HT1080 (cell line): ENCODE measurements around the gene LEMD1. TPM values are rescaled to one million over a fixed set of nuclear protein-coding genes. Genes with fewer than 3 reads are reported as not detected.

Experiments
- DNase-seq: peaks from one replicate; pipeline ENCODE4 v3.0.0-alpha.2; 2015; ENCODE audit warnings: low read depth
- total RNA-seq: library from RNA; depleted of rRNA; stranded (reverse); fragments of >200 nt; shearing (Covaris generic); gene quantifications from 2 replicates; pipeline ENCODE4 v1.2.3, GENCODE V29; 2014

The LEMD1 gene
- total RNA-seq, 1 experiment from 2014 or later: not detected

DNA sequence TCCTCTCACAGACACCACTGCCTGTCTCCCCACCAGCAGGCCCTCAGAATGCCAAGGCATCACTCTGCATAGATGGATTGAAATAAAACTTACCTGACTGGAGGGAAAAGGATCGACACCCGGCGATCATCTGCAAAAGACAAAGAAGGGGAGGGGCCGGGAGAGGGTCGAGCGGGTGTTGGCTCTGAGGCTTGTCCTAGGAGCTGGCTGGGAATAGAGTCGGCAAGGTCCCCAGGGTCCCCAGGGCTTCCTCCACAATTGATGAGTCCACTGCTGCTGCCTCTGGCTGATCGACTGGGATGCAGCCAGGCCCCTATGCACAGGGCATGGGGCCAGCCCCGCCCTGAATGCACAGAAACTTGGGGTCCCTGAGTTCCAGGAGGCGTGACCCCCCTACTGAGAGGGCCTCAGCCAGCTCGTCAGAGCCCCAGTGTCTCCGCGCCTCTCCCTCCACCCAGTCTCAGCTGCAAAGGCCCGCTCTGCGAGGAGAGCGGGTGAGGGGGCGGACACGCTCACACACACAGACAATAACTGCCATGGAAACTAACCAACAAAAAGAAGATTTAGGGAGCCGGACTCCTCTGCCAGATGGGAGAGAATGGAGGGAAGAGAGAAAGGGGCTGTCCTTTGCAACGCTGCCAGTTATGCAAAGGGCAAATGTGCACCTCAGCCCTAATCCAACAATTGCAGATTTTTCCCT lies 65.3 kb downstream of the LEMD1 start, which contains the start of gene KLHDC8A:
TSS of gene KLHDC8A (minus strand) at position 483 of the 700 bp plus-strand sequence. CDS start 13,318 bp downstream, outside the sequence.
- no peak for DNase-seq

DNA sequence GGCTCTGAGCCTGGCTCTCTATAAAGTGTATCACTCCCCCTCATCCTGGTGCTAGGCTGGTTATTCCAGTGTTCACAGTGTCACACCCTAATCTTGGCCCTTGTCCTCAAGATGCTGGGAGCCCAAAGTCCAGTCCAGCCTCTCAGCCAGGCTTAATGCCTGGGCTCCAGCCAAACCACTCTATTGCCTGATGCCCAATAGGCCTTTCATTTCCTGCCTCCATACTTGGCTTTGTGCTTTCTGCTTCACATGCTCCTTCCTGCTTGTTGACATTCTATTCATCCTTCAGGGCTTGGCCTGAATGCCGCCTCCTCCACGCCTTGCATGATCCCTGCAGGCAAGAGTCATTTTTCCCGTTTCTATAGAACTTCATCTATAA lies 66.8 kb downstream of the LEMD1 start:
- DNase-seq: peak; percentile 25

DNA sequence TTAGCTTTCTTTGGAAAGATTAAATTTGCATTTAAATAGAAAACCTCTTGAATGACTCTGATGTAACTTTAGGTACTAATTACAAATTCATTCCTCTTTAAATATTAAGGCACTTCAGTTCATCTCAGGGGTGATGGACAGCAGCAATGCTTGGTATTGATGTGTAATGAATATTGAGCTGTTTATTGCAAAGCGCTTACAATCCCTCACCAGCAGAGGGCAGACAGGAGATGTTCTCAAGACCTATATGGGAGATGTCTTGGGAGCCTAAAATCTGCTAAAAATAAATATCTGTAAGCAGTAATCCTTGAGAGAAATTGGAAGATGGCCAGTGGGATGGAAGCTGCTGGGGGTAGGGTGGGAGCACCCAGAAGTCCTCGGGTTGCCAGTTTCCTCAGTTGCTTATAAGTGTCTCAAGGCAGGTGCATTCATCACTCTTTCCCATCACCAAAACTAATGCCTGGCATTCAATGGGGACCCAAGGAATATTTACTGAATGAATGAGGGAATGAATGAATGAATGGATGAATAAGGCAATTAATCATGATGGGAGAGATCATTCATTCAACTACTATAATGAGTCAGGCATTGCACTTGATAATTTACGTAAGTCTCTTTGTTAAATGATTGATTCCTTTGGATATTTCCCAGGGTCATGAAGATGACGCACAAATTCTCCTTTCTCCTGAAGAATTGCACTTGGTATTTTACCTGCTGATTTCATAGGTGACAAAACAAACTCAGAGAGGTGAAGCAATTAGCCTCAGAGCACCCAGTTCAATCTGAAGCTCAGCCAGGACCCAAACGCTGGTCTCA lies 67.4 kb downstream of the LEMD1 start:
- DNase-seq: peak; percentile 30

DNA sequence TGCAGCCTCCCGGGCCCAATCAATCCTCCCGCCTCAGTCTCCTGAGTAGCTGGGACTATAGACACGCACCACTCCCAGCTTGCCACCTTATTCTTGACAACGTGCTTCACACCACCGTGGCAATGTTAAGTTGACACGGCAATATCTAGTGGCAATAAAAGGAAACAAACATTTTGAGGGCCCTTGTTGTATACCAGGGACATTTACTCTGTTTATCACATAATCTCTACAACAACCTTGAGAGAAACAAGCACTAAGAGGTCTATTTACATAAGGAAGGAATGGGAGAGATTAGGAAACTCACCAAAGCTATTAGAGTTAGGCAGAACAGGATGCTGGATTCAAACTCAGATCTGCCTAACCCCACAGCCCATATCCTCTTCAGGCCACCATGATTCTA lies 68.2 kb downstream of the LEMD1 start:
- no peak for DNase-seq

DNA sequence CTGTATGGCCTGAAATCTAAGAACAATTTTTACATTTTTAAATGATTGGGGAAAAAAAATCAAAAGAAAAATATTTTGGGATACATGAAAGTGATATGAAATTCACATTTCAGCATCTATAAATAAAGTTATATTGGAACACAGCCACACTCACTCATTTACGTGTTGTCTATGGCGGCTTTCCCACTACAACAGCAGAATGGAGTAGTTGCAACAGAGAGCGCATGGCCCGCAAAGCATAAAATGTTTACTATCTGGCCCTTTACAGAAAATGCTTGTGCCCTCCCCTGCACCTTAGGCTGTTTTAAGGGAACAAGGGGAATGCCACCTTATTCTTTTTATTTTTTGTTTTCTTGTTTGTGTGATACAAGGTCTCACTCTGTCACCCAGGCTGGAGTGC lies 68.7 kb downstream of the LEMD1 start:
- no peak for DNase-seq

DNA sequence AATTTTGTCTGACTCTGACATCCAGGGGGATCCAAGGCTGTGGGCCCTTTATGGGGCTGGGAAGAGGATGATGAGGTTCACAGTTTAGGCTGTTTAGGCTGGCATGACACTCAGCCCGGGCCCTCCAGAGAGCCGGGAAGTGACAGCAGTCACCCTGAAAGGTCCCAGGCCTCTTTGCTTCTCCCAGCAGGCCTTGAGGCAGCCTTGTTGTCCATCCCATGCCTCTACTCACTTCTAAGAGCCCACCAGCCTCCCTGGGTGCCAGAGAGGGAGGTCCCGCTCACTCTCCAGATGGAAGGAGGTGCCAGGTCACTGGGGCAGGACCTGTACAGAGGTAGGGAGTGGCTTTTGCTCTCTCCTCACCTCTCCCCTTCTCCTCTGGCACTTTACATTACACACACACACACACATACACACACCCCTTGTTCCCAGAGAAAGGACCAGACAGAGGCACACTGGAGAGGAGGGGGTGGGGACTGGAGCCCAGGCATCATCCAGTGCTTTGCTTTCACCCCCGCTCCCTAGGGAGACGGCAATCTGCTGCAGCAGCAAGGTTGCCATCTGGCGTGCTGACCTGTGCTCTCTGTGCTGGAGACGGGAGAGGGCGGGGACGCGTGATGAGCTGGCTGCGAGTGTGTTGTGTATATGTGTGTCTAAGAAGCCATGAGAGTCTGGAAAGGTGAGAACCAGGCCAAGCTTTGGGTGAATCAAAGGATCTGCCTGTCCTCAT lies 69.7 kb downstream of the LEMD1 start:
- peak; percentile 32 for DNase-seq

DNA sequence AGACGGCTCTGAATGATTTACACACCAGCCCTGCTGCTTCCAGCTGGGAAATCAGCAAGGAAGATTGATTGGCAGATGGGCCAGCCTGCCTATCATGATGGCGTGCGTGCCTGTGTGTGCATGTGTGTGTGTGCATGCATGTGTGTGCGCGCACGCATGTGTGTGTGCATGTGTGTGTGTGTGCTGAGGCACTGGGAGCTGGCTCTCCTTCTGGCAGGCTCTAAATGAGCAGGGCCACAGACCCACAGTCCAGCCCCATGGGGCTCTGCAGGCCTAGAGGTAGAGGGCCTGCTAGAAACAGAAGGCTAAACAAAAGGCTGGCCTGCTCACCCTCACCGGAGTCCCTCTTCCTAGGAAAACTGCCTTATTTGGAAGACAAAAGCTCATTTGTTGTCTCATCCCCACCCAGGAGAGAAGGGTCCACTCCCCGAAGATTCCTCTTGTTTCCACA lies 71.1 kb downstream of the LEMD1 start:
- no peak for DNase-seq

DNA sequence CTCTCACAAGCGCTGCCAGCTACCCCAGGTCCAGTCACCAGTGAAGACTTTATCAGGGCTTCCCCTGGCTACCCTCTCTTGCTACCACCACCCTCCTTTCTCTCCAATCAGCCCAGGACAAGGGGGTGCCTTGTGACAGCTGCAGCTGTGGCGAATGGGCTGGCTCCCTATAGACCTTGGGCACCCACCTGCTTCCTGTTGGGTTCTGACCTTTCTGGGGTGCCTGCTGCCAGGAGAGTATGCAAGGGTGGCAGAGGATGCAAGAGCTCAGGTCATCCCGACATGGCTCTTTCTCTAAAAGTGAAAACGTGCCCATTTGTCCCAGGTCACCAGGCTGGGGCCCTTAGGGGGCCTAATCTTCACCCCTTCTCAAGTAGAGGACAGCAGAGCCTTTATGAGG lies 71.7 kb downstream of the LEMD1 start:
- DNase-seq: no peak

DNA sequence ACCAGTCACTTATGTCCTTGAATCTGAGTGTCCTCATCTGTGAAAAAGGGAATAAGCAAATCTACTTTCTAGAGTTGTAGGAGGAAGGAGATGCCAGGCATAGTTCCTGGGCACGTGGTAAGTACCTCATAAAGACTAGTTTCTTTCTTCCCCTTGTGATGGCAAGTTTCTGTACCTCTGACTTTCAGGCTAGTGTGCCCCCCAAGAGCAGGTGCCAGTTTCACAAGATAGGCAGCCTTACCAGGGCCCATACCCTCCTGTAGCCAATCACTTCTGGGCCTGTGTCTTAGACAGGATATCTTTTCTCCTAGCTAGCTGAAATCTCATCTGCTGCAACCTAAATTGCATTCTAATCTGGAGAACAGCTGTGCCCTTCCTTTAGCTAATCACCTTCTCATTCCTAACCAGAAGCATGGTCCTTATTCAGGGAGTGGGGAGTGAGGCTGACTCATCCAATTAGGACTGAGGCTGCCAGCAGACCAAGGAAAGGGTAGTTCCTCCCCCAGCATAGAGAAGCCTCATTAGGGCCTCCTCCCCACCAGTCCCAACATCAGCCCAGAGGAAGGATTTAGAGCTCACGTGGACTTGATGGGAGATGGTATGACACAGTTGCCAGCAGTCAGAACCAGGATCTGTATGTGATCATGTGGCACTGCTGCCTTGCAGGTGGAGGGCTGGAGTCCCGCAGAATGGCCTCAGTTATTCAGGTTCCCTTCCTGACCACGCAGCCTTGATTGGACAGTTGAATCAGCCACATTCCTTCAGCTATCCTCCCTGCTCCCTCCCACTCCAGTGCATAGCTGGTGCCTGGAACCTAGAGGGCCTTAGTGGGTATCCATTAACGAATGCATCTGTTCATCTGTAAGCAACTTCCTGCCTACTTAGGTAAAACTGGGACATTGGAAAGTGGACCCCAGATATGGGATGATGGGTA lies 73.0 kb downstream of the LEMD1 start:
- peak; percentile 18 for DNase-seq

DNA sequence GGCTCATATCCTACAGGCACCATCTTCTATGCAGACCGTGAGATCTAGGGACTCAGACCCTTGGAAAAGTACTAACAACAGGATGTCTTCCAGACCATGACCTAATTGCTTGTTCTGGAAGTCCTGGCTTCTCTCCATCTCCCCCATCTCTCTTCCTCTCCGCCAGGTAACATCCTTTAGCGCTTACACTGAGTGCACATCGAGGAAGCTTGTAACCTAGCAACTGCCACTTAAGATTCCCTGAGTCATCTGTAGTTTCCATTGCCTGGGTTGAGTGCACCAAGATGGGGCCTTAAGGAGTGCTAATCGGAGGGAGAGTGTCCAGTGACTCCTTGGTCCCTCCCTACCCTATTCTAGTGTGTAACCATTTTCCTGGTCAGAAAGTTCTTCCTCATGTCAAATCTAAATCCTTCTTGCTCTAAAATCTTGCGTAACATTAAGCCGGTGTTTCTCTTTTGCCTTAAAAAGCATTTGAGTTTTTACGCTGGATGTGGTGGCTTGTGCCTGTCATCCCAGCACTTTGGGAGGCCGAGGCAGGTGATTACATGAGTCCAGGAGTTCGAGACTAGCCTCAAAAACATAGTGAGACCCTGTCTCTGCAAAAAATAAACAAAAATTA lies 74.8 kb downstream of the LEMD1 start:
- peak; percentile 73 for DNase-seq

DNA sequence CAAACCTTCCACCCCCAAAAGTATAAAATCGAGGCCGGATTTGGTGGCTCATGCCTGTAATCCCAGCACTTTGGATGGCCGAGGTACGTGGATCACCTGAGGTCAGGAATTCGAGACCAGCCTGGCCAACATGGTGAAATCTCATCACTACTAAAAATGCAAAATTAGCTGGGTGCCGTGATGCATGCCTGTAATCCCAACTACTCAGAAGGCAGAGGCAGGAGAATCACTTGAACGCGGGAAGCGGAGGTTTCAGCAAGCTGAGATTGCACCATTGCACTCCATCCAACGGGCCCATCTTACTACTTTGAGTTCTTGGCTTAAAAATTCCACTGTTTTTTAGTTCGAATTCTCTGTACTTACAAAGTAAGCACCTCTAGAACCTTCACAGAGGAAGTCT lies 76.1 kb downstream of the LEMD1 start:
- no peak for DNase-seq

DNA sequence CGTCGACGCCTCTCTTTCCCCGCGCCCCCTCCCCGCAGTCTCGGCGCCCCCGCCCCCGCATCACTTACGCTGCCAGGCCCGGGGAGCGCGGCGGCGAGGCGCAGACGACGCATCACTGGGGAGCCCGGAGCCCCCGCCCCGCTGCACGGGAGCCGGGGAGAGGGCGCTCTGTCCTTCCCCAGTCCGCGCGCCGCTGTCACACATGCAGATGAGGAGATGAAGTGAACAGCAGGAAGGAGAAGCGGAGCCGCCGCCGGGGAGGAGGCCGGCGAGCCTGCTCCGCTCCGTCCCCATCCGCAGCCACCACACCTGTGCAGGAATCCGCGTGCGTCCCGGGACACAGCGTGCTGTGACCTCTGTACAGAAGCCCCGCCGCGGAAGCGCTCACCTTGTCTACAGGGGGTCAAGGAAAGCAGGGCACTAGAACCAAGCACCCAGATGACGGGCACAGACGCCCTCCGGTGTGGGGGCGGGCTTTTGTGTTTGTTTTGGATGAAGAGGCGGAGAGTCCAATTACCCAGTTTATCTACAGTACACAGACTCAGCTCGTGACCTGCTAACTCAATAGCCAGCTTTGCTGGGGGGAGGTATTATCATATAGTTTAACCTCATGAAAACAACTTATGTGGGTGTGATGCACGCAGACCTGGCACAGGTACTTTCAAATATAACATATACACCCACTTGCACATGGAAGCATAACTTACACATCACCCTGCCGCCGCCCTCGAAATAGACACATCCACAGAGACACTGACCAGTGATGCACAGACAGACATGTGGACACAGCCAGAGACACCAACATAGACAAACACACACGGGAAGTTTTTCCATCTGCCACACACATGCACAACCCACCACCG lies 77.6 kb downstream of the LEMD1 start:
- no peak for DNase-seq

DNA sequence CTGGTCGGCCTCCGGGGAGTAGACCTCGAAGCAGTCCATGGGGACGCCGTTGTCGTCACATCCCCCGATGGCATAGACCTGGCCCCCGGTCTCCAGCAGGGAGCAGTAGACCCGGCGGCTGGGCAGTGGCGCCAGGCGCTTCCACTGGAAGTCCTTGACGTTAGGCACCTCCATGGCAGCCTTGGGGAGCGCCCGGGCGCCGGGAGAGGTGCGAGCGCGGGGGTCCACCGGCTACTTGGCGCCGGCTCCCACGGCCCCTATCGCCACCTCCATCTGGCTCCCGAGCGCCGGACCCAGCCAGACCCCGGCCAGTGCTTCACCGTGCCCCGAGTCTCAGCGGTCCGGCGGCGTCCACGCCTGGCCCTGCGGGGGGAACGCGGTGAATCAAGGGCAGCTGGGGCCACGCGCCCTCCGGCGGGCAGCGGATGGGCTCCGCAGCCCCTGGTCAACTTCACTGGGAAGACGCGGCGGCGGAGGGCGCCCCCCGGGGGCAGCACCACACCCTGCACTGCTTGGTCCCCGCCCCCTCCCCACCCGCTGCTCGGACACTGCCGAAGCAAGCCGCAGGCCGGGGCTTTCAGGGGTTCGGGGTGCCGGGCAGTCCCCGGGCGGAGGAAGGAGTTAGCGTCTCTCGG lies 78.3 kb downstream of the LEMD1 start:
- DNase-seq: no peak

DNA sequence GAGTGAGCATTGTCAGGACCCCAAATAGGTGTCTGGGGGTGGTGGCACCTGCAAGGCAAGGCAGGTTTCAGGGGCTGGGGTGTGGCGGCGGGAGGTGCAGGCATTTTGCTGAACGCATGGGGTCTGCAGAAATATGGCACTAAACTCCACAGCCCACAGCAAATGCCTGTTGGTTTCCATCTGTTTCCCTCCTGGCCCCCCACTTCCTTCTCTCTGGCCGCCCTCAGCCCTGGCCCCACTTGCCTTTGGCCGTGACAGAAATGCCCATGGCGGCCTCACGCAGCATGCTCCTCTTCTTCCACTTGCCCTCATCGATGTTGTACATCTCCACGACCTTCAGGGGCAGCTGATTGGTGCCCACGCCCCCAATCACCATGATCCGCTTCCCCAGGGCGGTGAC lies 78.9 kb downstream of the LEMD1 start:
- no peak for DNase-seq

DNA sequence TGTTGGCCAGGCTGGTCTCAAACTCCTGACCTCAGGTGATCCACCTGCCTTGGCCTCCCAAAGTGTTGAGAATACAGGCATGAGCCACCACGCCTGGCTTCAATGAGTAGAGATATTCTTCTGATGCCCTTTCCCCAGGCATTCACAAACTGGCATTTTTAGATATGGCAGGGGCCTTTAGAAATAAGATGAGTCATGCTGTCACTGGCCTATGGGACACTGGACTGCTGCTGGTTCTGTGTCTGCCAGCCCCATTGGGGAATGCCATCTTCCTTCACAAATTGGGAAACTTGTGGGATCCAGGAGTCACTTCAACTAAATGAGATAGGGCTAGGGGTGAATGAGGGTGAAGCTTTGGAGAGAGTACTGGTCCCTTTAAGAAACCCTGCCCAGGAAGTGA lies 81.2 kb downstream of the LEMD1 start:
- DNase-seq: no peak

DNA sequence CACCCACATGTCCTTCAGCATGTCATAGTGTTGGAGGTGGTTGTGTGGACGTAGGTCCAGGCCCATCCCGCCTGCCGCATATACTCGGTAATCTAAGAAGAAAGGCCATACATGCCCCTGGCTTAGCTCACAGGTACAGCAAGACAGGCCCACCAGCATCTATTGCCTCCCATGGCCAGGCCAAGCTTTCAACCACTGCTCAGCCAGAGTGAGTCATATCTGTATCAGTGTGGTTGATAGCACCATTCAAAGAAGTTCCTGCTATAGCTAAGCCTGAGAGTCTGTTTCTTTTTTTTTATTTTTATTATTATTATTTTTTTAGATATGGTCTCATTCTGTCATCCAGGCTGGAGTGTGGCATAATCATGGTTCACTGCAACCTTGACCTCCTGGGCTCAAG lies 82.1 kb downstream of the LEMD1 start:
- no peak for DNase-seq

DNA sequence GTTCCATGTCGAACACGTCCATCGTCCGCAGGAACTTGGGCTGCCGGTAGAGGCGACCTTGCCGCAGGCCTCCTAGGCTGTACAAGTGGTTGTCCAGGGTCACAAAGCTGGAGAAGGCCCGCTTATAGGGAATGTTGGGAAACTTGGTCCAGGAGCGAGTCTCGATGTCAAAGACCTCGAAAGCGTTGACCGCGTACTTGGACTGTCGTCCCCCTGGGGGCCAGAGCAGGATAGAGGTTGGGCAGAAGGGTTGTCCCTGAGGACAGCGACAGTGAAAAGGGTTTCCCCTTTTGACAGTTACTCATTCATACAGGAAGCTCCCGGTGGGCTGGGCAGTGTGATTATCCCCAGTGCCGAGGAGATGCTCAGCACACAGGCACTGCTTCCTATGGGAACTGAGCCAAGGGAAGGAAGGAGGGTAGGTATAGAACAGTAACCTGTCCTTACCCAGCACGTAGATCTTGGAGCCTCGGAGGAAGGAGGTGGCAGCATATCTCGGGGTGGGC lies 82.6 kb downstream of the LEMD1 start:
- DNase-seq: no peak

DNA sequence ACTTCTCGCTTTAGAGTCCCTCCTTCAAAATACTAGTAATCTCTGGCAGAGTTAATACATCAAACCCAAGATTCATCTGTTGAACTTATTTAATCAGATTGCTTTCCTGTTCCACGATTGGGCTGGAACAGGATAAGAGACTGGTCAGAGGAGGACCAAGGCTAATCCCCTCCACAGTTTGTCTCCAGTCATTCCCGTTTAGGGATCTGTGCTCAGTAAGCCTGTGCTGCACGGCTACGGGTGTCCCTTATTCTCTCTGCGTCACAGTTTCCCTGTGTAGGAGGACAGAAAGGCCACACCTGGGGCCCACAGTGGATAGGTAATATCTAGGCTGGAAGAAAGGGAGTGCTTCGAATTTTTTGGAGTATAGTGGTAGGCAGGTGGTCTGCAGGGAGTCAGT lies 83.8 kb downstream of the LEMD1 start:
- DNase-seq: no peak

DNA sequence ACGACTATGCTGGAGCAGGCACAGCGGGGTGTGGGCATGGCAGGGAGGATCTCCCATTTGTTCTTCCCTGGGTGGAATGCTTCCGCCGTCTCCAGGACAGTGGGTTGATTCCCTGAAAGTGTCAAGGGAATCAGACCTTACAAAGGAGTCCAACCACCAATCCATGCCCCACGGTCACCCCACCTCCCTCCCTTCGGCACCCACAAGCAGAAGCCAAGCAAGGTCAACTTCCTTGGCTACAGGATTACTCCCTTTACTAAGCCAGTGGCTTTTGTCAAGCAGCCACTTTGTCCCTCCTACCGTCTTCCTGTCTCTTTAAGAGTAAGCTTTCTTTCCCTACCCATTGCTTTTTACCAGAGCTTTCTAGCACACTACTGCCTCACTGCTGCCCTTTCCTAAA lies 84.4 kb downstream of the LEMD1 start:
- no peak for DNase-seq
